PC-3 (cell line): Measurements from ENCODE around the gene MSMB. TPM values are rescaled to one million over a fixed set of nuclear protein-coding genes. Genes with fewer than 3 reads are reported as not detected.
"Not testable (repeated sequence)": the region's sequence is repeated elsewhere in the genome, so short reads cannot be mapped to it uniquely, and the experiment has no call there.

Experiments used
- ATAC-seq: fragments of 200-7000 bp; cut with Tn5 transposase; 2 replicates; pipeline ENCODE4 v1.9.1; 2020; ENCODE audit warnings: mild to moderate bottlenecking, moderate library complexity
- Bru-seq: library from RNA; stranded (reverse); fragments of 400-500 nt; gene quantifications from one replicate; lab custom pipeline; 2021; lab: Mats Ljungman, UMichigan
- BruChase-seq, 2 experiments: library from RNA; stranded (reverse); fragments of 400-500 nt; gene quantifications; one replicate each; lab custom pipeline; 2021; lab: Mats Ljungman, UMichigan
- BruUV-seq: library from RNA; stranded (reverse); fragments of 400-500 nt; replicated peaks from 2 replicates; lab custom pipeline; 2021; lab: Mats Ljungman, UMichigan
- CTCF ChIA-PET: fragments of 300-600 bp; sonication (Branson Sonifier 250); formaldehyde crosslinking; loops from one replicate; lab custom pipeline; 2022; ENCODE audit warnings: antibody characterized with exemption; lab: Charles Lee
- POLR2A ChIA-PET: fragments of 300-600 bp; sonication (Branson Sonifier 250); formaldehyde crosslinking; loops from one replicate; lab custom pipeline; 2022; ENCODE audit warnings: antibody characterized with exemption; ENCODE audit not compliant: unreplicated experiment; lab: Charles Lee
- DNase-seq: peaks from one replicate; pipeline ENCODE4 v3.0.0-alpha.2; 2015
- H2AFZ ChIP-seq: fragments of 300-600 bp; sonication (generic); 2 replicates; pipeline ENCODE4 v1.6.0; 2016; ENCODE audit warnings: antibody characterized with exemption, low read length
- H3F3A ChIP-seq: fragments of 300-600 bp; sonication (generic); one replicate; pipeline ENCODE4 v1.6.0; 2017; ENCODE audit warnings: antibody characterized with exemption, low read length, control low read depth, mild to moderate bottlenecking; ENCODE audit not compliant: unreplicated experiment
- H3K27ac ChIP-seq: fragments of 300-600 bp; sonication (generic); 2 replicates; pipeline ENCODE4 v1.5.1; 2016; ENCODE audit warnings: mild to moderate bottlenecking, low read length
- H3K27me3 ChIP-seq: fragments of 300-600 bp; sonication (generic); 2 replicates; pipeline ENCODE4 v1.6.1; 2016; ENCODE audit warnings: low read length, mixed read lengths
- H3K36me3 ChIP-seq: fragments of 300-600 bp; sonication (generic); 2 replicates; pipeline ENCODE4 v1.6.1; 2016; ENCODE audit warnings: low read depth, mixed run types, low read length, mixed read lengths
- H3K4me1 ChIP-seq: fragments of 300-600 bp; sonication (generic); 2 replicates; pipeline ENCODE4 v1.5.1; 2016; ENCODE audit warnings: low read length; ENCODE audit not compliant: insufficient read depth
- H3K4me2 ChIP-seq: fragments of 300-600 bp; sonication (generic); 2 replicates; pipeline ENCODE4 v1.6.0; 2016; ENCODE audit warnings: low read length
- H3K4me3 ChIP-seq: fragments of 300-600 bp; sonication (generic); 2 replicates; pipeline ENCODE4 v1.5.1; 2016; ENCODE audit warnings: mild to moderate bottlenecking, low read length, mixed read lengths
- H3K79me2 ChIP-seq: fragments of 300-600 bp; sonication (generic); 2 replicates; pipeline ENCODE4 v1.6.1; 2017; ENCODE audit warnings: low read length, mixed read lengths
- H3K9ac ChIP-seq: fragments of 300-600 bp; sonication (generic); 2 replicates; pipeline ENCODE4 v1.6.0; 2016; ENCODE audit warnings: mild to moderate bottlenecking, low read length
- H3K9me2 ChIP-seq: fragments of 300-600 bp; sonication (generic); replicated peaks from 2 replicates; pipeline ENCODE4 v1.6.1; 2016; ENCODE audit warnings: mixed run types, low read length, mixed read lengths
- H3K9me3 ChIP-seq: fragments of 300-600 bp; sonication (generic); 2 replicates; pipeline ENCODE4 v1.6.1; 2016; ENCODE audit warnings: low read length, mixed read lengths
- H4K20me1 ChIP-seq: fragments of 300-600 bp; sonication (generic); 2 replicates; pipeline ENCODE4 v1.6.1; 2016; ENCODE audit warnings: low read length, mixed read lengths
- EZH2 ChIP-seq: fragments of 300-600 bp; sonication (generic); IDR thresholded peaks from one replicate; pipeline ENCODE4 v1.6.1; 2017; ENCODE audit warnings: antibody characterized with exemption, mild to moderate bottlenecking, low read length; ENCODE audit not compliant: unreplicated experiment
- EZH2phosphoT487 ChIP-seq: fragments of 300-600 bp; sonication (generic); IDR thresholded peaks from 2 replicates; pipeline ENCODE4 v1.6.1; 2018; ENCODE audit warnings: mild to moderate bottlenecking, antibody characterized with exemption, low read length, borderline replicate concordance
- intact Hi-C: fragments of 100-400 bp; cut with micrococcal nuclease; formaldehyde crosslinking; loops from 2 replicates; pipeline ENCODE4 v1.9.0; 2023
- long read RNA-seq: library from polyadenylated mRNA; unstranded; transcript quantifications from one replicate; pipeline ENCODE4 v2.0.0, GENCODE V29; 2021; ENCODE audit not compliant: unreplicated experiment
- total RNA-seq: library from RNA; depleted of rRNA; stranded (reverse); fragments of >200 nt; gene quantifications from 2 replicates; pipeline ENCODE4 v1.2.3, GENCODE V29; 2014; rRNA removed
- TF ChIP-seq, protein P1 (sequence below): fragments of 300-600 bp; sonication (generic); conservative IDR thresholded peaks from 2 replicates; pipeline ENCODE4 v1.5.1; 2017; ENCODE audit warnings: antibody characterized with exemption, low read depth, mild to moderate bottlenecking, low read length

The MSMB gene, protein sequence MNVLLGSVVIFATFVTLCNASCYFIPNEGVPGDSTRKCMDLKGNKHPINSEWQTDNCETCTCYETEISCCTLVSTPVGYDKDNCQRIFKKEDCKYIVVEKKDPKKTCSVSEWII
- total RNA-seq (not detected in 2 replicates), Bru-seq, nascent RNA (not detected), BruChase-seq, experiment 1, labeled RNA remaining after a 6-hour chase (percentile 7 among the genes with signal in this experiment), BruChase-seq, experiment 2, labeled RNA remaining after a 2-hour chase (not detected)
- long read RNA-seq, result 0 reads

DNA sequence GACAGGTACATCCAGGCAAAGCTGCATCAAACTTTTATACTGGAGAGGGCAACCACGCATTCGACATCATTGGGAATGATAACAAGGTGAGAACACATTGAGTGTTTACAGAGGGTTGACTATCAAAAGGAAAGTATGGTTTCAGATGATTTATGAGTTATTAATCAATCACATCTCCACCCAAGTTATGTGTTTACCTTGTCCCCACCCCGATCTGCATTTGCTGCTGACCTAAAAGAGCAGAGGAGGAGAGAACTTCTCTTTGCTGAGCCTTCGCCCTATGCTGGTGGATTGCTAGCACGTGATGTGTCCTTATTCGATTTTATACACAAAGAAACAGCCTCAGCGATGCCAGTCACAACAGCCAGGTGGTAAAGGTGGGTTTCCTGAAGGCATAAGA lies at the start of gene MSMB:
TSS of gene MSMB (minus strand) at position 9 of the 400 bp plus-strand sequence. CDS start 32 bp downstream, outside the sequence.
- ChIA-PET POLR2A (no interaction called here), CTCF (no interaction called here)
- Histone ChIP-seq H3K27ac (no peak within 1 kb of the TSS), H3K9me3 (no peaks in the 10 kb centered on the region), H3K36me3 (no peaks in the 10 kb centered on the region), H3K27me3 (no peaks in the 10 kb centered on the region; the same call in 1 of the 2 replicates), H3K9ac (no peak within 1 kb of the TSS), H3F3A (no peaks in the 10 kb centered on the region), H3K79me2 (no peaks in the 10 kb centered on the region), H2AFZ (no peak within 1 kb of the TSS), H3K4me1 (peaks cover 3% of the 10 kb centered on the region; the same call in 1 of the 2 replicates), H3K9me2 (no peaks in the 10 kb centered on the region), H3K4me3 (no peak within 1 kb of the TSS), H3K4me2 (no peak within 1 kb of the TSS), H4K20me1 (no peaks in the 10 kb centered on the region)
- DNase-seq (no peak), ATAC-seq (no peak)
- intact Hi-C loops, result no loop called here
- no peak for TF ChIP-seq EZH2
- no peak for TF ChIP-seq EZH2phosphoT487
- TF ChIP-seq, protein P1, sequence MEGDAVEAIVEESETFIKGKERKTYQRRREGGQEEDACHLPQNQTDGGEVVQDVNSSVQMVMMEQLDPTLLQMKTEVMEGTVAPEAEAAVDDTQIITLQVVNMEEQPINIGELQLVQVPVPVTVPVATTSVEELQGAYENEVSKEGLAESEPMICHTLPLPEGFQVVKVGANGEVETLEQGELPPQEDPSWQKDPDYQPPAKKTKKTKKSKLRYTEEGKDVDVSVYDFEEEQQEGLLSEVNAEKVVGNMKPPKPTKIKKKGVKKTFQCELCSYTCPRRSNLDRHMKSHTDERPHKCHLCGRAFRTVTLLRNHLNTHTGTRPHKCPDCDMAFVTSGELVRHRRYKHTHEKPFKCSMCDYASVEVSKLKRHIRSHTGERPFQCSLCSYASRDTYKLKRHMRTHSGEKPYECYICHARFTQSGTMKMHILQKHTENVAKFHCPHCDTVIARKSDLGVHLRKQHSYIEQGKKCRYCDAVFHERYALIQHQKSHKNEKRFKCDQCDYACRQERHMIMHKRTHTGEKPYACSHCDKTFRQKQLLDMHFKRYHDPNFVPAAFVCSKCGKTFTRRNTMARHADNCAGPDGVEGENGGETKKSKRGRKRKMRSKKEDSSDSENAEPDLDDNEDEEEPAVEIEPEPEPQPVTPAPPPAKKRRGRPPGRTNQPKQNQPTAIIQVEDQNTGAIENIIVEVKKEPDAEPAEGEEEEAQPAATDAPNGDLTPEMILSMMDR, result no peak
- no TSS peak for BruUV-seq

DNA sequence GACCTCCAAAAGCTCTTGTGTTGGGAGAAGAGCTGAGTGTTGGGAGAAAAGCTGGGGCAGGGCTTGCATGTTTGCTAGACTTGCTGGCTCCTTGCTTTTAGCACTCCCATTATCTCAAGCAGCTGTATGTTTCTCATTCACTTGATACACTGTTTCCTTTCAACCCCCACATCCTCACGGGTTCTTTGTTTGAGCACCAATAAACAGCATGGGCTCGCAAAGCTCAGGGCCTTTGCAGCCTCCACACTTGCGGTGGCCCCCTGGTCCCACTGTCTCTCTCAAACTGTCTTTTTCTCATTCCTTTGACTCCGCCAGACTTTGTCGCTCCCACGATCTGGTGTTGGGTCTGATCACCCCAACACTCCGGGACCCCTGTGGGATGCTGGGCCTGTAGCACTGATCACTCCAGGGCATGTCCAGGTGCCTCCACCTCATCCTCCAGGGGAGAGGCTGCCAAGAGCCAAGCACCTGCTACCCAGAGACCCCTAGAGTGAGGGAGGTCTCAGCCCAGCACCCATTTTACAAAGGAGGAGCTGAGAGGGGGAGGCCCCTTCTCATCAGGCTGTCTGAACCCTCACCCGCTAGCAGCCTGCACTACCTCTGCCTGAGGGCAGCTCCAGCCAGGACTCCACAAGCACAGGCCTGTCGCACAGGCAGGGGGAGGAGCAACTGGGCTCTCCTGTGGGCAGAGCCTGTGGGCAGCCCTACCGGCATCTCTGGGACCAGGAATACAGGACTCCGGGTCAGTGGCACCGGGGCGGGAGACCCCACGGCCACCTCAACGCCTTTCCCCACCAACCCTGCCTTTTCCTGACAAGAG lies 49.1 kb upstream of the MSMB start:
- Histone ChIP-seq H2AFZ (no peak overlapping the region), H3K4me3 (no peak overlapping the region), H3K27ac (no peak overlapping the region), H3K9me2 (no peaks in the 10 kb centered on the region), H3K9me3 (no peaks in the 10 kb centered on the region), H3K9ac (no peak overlapping the region), H3F3A (no peaks in the 10 kb centered on the region), H3K79me2 (no peaks in the 10 kb centered on the region), H3K27me3 (no peaks in the 10 kb centered on the region), H3K36me3 (no peaks in the 10 kb centered on the region), H3K4me1 (no peaks in the 10 kb centered on the region), H3K4me2 (no peak overlapping the region), H4K20me1 (no peaks in the 10 kb centered on the region)
- TF ChIP-seq EZH2 (no peak), EZH2phosphoT487 (no peak)
- TF ChIP-seq, protein P1, result no peak
- DNase-seq (no peak), ATAC-seq (no peak)
- POLR2A ChIA-PET, result no interaction called here
- no TSS peak for BruUV-seq
- intact Hi-C loops, result no loop called here
- CTCF ChIA-PET, result no interaction called here

DNA sequence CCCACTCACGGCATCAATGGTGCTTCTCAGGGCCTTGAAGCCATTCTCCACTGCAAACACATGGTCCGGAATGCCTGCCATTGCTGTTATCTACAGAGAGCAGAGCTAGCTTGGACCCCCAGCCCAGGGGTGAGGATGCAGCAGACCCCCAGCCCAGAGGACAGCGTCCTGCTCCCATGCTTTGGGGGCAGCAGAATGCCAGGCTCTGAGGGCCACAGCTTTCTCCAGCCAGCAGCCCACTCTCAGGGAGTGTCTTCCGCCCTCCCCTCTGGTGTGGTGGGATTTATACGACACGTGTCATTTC lies 48.1 kb upstream of the MSMB start:
- Histone ChIP-seq H3K36me3 (no peaks in the 10 kb centered on the region), H3F3A (no peaks in the 10 kb centered on the region), H3K4me3 (no peak overlapping the region), H4K20me1 (no peaks in the 10 kb centered on the region), H3K27ac (no peak overlapping the region), H3K9me3 (no peaks in the 10 kb centered on the region), H2AFZ (no peak overlapping the region), H3K9ac (no peak overlapping the region), H3K4me1 (no peaks in the 10 kb centered on the region), H3K27me3 (no peaks in the 10 kb centered on the region), H3K4me2 (no peak overlapping the region), H3K9me2 (no peaks in the 10 kb centered on the region), H3K79me2 (no peaks in the 10 kb centered on the region)
- intact Hi-C loops, result no loop called here
- DNase-seq (no peak), ATAC-seq (no peak)
- CTCF ChIA-PET, result no interaction called here
- no peak for TF ChIP-seq EZH2phosphoT487
- no peak for TF ChIP-seq EZH2
- TF ChIP-seq, protein P1, result no peak
- no TSS peak for BruUV-seq
- POLR2A ChIA-PET, result no interaction called here

DNA sequence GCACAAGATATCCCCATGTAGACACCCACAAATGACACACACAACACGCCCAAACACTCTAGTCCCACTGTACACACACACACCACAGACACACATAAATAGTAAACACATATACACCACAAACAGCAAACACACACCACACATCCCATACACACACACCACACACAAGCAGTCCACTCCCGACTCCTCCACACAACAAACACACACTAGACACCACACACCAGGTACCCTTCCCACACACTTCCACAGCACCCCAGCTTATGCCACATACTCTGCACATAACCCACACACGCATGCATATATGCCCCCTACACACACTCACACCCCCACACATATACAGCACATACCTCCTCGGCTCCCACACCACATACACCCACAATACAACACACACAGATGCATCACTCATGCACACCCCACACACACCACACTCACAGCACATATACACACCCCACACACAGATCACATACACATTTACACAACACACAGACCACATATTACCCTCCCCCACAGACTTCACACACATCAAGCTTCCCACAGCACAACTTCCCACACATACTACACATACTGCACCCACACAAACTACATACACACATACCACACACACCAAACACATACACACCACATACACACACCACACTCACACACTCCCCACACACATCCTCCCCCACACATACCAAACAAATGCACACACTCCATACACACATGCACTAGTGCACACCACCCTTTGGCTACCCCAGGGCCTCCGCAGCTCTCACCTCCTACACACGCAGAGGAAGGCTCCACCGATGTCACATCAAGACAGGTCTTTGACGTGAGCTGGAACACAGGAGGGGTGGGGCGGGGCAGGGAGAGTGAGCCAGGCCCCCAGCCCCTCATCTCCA lies 47.5 kb upstream of the MSMB start:
- H3K36me3 ChIP-seq, H4K20me1 ChIP-seq, POLR2A ChIA-PET, BruUV-seq, H3K79me2 ChIP-seq, H3K27me3 ChIP-seq, H3K9ac ChIP-seq, ATAC-seq, H3F3A ChIP-seq, H3K9me2 ChIP-seq, intact Hi-C loops, H3K4me2 ChIP-seq, H3K9me3 ChIP-seq, H3K27ac ChIP-seq, H2AFZ ChIP-seq, H3K4me3 ChIP-seq, H3K4me1 ChIP-seq, DNase-seq, CTCF ChIA-PET: not testable (repeated sequence)
